IPS-18c (cell line): ENCODE data around the gene ALCAM.

ENCODE experiments used
- H3K4me3 ChIP-seq: 2 replicates; pipeline ENCODE4 v1.7.0; 2013; ENCODE audit warnings: low read depth, mild to moderate bottlenecking, low read length, moderate library complexity; ENCODE audit not compliant: insufficient read depth
- H3K9me3 ChIP-seq: one replicate; pipeline ENCODE4 v1.6.1; 2013; ENCODE audit warnings: mild to moderate bottlenecking, low read length, moderate library complexity; ENCODE audit not compliant: control insufficient read depth, insufficient read depth

The ALCAM gene

GRCh38 chr3:105406268-105406667 lies 39.6 kb downstream of the ALCAM start:
- no peak overlapping the region for H3K4me3 ChIP-seq
- no peaks in the 10 kb centered on the region for H3K9me3 ChIP-seq

GRCh38 chr3:105409364-105409763 lies 42.7 kb downstream of the ALCAM start:
- no peaks in the 10 kb centered on the region for H3K9me3 ChIP-seq
- no peak overlapping the region for H3K4me3 ChIP-seq

- Histone ChIP-seq H3K9me3 (no peaks in the 10 kb centered on the region), H3K4me3 (no peak overlapping the region)
These were observed 46.7 kb downstream of the ALCAM start for GRCh38 chr3:105413343-105413887.

- no peaks in the 10 kb centered on the region for H3K9me3 ChIP-seq
- H3K4me3 ChIP-seq, result no peak overlapping the region
These were observed 48.1 kb downstream of the ALCAM start for GRCh38 chr3:105414841-105415240.

- no peak overlapping the region for H3K4me3 ChIP-seq
- no peaks in the 10 kb centered on the region for H3K9me3 ChIP-seq
These were observed 49.2 kb downstream of the ALCAM start for GRCh38 chr3:105415951-105416350.

- Histone ChIP-seq H3K4me3 (no peak overlapping the region), H3K9me3 (no peaks in the 10 kb centered on the region)
These were observed 51.0 kb downstream of the ALCAM start for GRCh38 chr3:105417525-105418289.

GRCh38 chr3:105422645-105423044 lies 55.9 kb downstream of the ALCAM start:
- Histone ChIP-seq H3K9me3 (no peaks in the 10 kb centered on the region), H3K4me3 (no peak overlapping the region)

- Histone ChIP-seq H3K9me3 (no peaks in the 10 kb centered on the region), H3K4me3 (no peak overlapping the region)
These were observed 56.7 kb downstream of the ALCAM start for GRCh38 chr3:105423397-105423796.

- Histone ChIP-seq H3K4me3 (no peak overlapping the region), H3K9me3 (no peaks in the 10 kb centered on the region)
These were observed 57.9 kb downstream of the ALCAM start for GRCh38 chr3:105424412-105425152.

- no peaks in the 10 kb centered on the region for H3K9me3 ChIP-seq
- no peak overlapping the region for H3K4me3 ChIP-seq
These were observed 58.4 kb downstream of the ALCAM start for GRCh38 chr3:105425153-105425502.

GRCh38 chr3:105427332-105427731 lies 60.6 kb downstream of the ALCAM start:
- Histone ChIP-seq H3K4me3 (no peak overlapping the region), H3K9me3 (no peaks in the 10 kb centered on the region)

- no peak overlapping the region for H3K4me3 ChIP-seq
- H3K9me3 ChIP-seq, result no peaks in the 10 kb centered on the region
These were observed 62.5 kb downstream of the ALCAM start for GRCh38 chr3:105429034-105429762.

GRCh38 chr3:105430455-105430854 lies 63.7 kb downstream of the ALCAM start:
- no peaks in the 10 kb centered on the region for H3K9me3 ChIP-seq
- no peak overlapping the region for H3K4me3 ChIP-seq

GRCh38 chr3:105431200-105431599 lies 64.5 kb downstream of the ALCAM start:
- Histone ChIP-seq H3K9me3 (no peaks in the 10 kb centered on the region), H3K4me3 (no peak overlapping the region)

GRCh38 chr3:105435277-105435676 lies 68.6 kb downstream of the ALCAM start:
- H3K4me3 ChIP-seq, result no peak overlapping the region
- H3K9me3 ChIP-seq, result no peaks in the 10 kb centered on the region

GRCh38 chr3:105436687-105437086 lies 70.0 kb downstream of the ALCAM start:
- no peaks in the 10 kb centered on the region for H3K9me3 ChIP-seq
- H3K4me3 ChIP-seq, result no peak overlapping the region

GRCh38 chr3:105440113-105440512 lies 73.4 kb downstream of the ALCAM start:
- H3K9me3 ChIP-seq, result no peaks in the 10 kb centered on the region
- no peak overlapping the region for H3K4me3 ChIP-seq

GRCh38 chr3:105444725-105445124 lies 78.0 kb downstream of the ALCAM start:
- no peaks in the 10 kb centered on the region for H3K9me3 ChIP-seq
- H3K4me3 ChIP-seq, result no peak overlapping the region
